ENCODE measurements around the gene MADD.

Gene MADD

GRCh38 chr11:47355283-47356128 is 85.6 kb downstream of the MADD start:
- in situ Hi-C loops (cut with MboI; ENCODE audit: low sequenced_read_pairs): no loop called here

DNA sequence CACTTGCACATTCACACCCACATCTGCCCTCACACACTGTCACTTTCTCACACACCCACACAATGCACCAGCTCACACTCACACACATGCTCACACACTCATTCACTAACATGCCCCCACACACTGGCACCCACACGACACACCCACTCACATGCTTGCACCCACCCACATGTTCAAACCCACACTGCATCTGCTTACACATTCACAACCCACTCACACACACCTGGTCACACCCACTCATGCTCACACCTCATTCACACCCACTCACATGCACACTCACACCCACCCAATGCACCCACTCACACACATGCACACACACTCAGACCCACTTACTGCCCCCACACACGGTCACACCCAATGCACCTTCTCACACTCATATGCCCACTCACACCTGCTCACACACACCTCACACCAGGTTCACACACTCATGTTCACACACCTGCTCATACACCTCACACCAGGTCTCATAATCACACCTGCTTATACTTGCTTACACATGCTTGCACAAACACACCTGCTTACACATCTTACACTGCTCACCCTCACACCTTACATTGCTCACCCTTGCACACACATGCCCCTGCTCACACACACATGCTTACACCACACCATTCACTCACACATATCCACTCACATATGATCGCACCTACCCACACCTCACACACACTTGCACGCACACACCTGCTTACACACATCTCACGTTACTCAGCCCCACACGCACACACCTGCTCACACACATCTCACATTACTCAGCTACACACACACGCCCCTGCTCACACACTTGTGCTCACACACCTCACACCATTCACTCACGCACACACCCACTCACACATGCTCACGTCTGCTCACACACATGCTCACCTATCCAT is 86.4 kb downstream of the MADD start:
- in situ Hi-C loops (cut with MboI; ENCODE audit: low sequenced_read_pairs): no loop called here

DNA sequence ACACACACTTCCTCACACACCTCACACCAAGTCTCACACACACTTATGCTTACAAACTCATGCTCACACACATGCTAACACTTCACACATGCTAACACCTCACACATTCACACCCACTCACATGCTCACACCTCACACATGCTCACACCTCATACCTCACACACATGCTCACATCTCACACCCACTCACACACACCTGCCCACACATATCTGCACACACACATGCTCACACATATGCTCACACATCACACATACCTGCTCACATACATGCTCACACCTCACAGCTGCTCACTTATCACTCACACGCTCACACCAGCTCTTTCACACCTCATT is 87.0 kb downstream of the MADD start:
- in situ Hi-C loops (cut with MboI; ENCODE audit: low sequenced_read_pairs): no loop called here

DNA sequence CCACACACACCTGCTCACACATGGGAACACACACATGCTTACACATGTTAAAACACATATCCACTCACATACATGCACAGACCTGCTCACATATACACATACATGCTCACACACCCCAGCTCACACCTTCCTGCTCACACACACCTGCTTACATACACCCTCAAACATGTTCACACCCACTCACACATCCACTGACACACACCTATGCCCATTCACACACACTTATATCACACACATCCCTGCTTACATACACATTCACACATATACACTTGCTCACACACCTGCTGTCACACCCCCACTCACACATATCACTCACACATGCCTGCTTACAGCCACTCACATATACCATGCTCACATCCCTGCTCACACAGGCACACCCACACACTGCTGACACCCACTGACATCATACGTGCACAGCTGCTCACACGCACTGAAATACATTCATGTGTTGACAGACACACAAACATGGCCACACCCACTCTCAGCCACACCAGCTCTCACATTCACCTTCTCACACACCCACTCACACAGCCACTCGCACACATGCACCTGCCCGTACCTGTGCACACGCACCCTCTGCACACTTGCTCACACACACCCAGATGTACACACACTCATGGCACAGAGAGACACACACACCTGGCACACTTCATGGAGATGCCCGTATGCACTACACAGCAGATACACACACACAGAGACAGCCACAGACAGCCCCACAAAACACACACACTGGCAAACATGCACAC is 88.2 kb downstream of the MADD start:
- in situ Hi-C loops (cut with MboI; ENCODE audit: low sequenced_read_pairs): no loop called here

DNA sequence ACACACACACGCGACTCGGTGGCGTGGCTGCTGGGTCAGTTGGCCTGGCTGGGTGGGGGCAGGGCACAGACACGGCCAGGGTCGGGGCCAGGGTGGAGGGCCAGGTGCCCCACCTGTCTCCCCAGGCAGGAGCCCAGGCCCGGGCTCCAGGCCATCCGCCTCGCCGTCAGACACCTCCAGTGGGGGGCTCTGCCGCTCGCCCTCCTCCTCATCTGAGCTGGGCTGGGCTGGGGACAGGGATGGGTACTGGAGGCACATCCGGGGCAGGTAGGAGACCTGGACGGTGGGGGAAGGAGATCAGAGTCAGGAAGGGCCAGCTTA is 88.8 kb downstream of the MADD start:
- in situ Hi-C loops (cut with MboI; ENCODE audit: low sequenced_read_pairs): no loop called here

GRCh38 chr11:47359162-47359561 is 89.2 kb downstream of the MADD start:
- in situ Hi-C loops (cut with MboI; ENCODE audit: low sequenced_read_pairs): no loop called here

GRCh38 chr11:47359586-47359985 is 89.7 kb downstream of the MADD start:
- in situ Hi-C loops (cut with MboI; ENCODE audit: low sequenced_read_pairs): no loop called here

DNA sequence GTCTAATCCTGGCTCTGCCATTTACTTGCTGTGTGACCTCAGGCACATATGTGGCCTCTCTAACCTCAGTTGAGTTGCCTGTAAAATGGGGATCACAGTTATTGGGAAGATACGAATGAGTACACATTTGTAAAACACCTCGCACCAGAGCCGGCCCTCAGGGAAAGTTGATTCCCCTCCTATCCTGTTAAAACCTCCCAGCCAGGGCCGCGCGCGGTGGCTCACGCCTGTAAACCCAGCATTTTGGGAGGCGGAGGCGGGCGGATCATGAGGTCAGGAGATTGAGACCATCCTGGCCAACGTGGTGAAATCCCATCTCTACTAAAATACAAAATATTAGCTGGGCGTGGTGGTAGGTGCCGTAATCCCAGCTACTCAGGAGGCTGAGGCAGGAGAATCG is 90.4 kb downstream of the MADD start:
- in situ Hi-C loops (cut with MboI; ENCODE audit: low sequenced_read_pairs): no loop called here

DNA sequence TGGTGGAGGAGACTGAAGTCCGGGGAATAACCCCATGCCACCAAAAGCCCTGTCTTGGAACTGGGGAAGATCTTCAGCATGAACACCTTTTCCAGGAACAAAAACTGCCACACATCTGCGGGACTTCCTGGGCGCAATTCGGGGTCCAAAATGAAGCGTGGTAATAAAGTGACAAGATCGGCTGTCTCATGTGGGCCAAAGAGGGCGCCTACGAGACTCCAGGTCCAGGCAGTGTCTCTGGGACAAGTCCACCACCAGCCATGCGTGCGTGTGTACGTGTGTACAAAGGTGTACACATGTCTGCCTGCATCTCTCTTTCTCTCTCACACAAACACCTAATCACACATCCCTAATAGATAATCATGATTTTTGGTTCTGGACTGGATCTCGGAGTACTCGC is 91.5 kb downstream of the MADD start:
- in situ Hi-C loops (cut with MboI; ENCODE audit: low sequenced_read_pairs): no loop called here

DNA sequence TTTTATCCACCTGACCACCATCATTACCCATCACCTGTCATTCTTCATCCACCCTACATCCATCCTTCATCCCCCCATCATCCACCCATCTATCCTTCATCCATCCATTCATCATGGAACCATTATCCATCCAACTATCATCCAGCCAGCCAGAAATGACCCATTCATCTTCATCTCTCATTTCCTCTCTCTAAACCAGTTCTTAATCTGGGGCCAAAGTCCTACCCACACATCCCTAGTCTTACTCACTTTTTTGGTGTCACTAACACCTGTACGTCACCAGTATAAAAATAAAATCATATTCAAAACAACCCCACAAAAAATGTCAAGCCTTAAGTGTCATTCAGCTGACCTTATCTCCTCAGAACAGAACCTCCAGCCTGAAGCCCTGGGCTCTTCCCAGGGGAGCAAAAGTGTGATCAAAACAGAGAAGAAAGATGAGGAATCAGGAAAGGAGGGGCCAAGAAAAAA is 96.1 kb downstream of the MADD start:
- in situ Hi-C loops (cut with MboI; ENCODE audit: low sequenced_read_pairs): no loop called here

DNA sequence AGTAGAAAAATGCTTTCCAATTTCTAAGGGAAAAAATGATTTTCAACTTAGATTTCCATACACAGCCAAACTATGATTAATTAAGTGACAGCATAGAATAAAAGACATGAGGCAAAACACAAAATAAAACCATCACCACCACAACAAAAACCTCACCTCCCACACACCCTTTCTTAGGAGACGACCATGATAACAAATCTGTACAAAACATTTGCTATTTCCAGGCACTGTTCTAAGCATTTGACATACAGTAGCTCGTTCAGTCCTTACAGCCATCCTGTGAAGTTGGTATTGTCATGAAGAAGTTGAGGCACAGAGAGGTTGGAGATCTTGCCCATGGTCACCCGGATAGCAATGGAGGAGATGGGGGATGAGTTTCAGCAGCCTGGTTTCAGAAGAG is 99.7 kb downstream of the MADD start:
- in situ Hi-C loops (cut with MboI; ENCODE audit: low sequenced_read_pairs): loop anchor here (5.0 kb wide), 1 partner anchor 38 kb away; the partner anchor contains the start of gene SLC39A13

DNA sequence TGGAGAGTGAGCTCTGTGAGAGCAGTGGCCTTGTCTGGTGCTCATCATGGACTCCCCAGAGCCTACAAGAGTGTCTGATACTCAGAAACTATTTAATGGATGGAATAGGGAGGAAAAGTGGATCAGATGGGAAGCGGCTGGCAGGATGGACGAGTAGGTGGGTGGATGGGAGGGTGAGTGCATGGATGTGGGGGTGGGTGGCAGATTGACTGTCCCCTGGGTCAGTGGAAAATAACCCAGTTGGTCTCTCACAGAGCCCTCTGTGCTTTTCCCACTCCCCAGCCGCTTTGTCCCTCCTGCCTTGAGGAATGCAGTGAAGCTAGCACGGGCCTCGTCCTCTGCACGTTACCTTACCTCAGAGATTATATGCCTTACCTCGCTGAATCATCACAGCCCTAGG is 102.5 kb downstream of the MADD start:
- in situ Hi-C loops (cut with MboI; ENCODE audit: low sequenced_read_pairs): loop anchor here (5.0 kb wide), 1 partner anchor 35 kb away; the partner anchor contains the start of gene SLC39A13

- in situ Hi-C loops (cut with MboI; ENCODE audit: low sequenced_read_pairs): loop anchor here (5.0 kb wide), 1 partner anchor 33 kb away; the partner anchor contains the start of gene SLC39A13
Observed at GRCh38 chr11:47373876-47374719, 104.2 kb downstream of the MADD start.

DNA sequence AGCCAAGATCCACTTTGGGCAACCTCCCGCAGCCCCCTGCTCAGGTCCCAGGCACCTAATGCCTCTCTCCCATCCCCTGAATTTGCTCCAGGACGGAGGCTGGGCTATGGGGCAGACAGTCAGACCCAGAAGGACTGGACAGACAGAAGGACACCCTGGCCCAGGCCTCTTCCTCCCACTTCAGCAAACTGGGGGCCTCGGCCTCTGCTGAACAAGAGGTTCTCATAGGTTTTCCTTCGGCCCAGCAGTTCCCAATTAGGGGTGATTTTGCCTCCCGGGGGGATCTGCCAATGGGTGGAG is 104.7 kb downstream of the MADD start:
- in situ Hi-C loops (cut with MboI; ENCODE audit: low sequenced_read_pairs): loop anchor here (5.0 kb wide), 1 partner anchor 33 kb away; the partner anchor contains the start of gene SLC39A13

DNA sequence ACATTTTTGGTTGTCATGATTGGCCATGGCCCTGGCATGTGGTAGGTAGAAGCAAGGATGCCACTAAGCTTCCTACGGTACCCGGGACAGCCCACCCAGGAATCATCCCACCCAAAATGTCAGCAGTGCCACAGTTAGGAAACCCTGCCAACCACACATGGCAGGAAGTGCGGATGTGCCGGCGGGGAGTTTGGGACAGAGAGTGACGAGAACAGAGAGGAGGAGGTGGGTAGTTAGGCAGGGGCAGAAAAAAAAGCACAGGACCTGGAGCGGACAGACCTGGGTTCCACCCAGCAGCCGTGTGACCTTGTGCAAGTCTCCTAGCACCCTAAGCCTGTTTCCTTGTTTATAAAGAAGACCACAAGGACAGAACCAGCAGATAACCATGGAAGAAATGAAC is 105.1 kb downstream of the MADD start:
- in situ Hi-C loops (cut with MboI; ENCODE audit: low sequenced_read_pairs): no loop called here

- in situ Hi-C loops (cut with MboI; ENCODE audit: low sequenced_read_pairs): no loop called here
Observed at GRCh38 chr11:47375546-47376085, 105.7 kb downstream of the MADD start.

GRCh38 chr11:47376107-47376524 is 106.2 kb downstream of the MADD start:
- in situ Hi-C loops (cut with MboI; ENCODE audit: low sequenced_read_pairs): no loop called here

DNA sequence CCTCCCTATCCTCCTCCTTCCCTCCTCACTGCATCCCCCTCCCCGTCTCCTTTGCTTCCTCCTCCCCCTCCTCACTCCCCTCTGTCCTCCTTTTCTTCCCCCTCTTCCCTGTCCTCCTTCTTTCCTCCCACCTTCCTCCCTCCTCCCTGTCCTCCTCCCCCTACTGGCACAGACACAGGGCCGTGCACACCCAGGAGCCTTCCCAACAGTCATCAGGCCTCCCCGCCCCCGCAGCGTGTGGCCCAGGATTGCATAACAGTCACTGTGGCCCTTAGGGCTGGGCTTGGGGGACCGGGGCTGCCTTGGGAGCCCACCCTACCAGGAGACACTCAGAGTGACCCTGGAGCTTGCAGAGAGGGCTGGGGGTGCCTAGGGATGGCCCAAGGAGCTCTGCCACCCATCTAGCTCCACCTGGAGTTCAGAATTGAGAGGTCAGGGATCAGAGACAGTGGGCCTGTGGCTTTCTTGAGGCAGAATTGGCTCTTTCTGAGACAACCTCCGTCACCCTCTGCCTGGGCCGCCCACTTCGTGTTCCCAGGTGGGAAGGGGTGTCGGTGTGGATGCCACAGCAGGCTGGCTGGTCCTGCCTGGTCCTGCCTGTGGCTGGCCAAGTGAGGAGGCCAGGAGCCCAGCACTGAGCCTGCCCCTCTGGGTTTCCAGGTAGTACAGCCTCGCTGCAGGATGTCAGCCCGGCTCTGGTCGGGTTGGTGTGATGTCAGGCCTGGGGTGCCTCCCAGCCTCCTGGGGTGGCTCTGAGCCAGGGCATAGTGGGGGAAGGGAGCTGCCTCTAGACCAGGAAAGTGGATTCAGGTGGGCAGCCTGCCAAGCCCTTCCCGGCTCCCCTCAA is 106.8 kb downstream of the MADD start:
- in situ Hi-C loops (cut with MboI; ENCODE audit: low sequenced_read_pairs): no loop called here

- in situ Hi-C loops (cut with MboI; ENCODE audit: low sequenced_read_pairs): no loop called here
Observed at GRCh38 chr11:47377571-47378009, 107.7 kb downstream of the MADD start.
